Ramos (cell line): ENCODE measurements around the gene SLC35F3.
"Not testable (repeated sequence)": the region's sequence is repeated elsewhere in the genome, so short reads cannot be mapped to it uniquely, and the experiment has no call there.

Experiments
- in situ Hi-C: fragments of 300-500 bp; cut with MboI; formaldehyde crosslinking; loops from one replicate; pipeline ENCODE4 v1.14.3; 2022; ENCODE audit warnings: low sequenced_read_pairs; ENCODE audit not compliant: unreplicated experiment

SLC35F3 gene

DNA sequence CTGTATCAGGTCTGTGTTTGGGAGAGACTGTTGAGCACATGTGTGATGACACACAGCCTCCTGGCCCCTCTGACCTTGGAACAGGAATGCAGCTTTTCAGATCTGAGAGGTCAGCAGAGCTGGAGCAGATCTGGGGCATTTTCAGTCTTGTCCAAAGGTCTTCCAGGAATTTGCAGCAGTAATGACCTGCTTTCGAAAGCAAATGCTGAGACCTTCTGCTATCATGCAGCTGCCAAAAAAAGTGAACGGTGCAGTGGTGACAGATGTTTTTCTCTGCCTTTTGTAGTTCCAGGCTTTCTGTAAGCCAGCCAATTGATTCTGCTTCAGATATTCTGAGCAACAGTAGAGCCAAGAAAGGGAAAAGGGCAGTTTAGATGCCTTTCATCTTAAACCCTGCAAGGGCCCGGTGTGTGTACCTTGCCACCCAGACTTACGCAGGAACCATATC, 331.0 kb downstream of the SLC35F3 start:
- in situ Hi-C loops = no loop called here

DNA sequence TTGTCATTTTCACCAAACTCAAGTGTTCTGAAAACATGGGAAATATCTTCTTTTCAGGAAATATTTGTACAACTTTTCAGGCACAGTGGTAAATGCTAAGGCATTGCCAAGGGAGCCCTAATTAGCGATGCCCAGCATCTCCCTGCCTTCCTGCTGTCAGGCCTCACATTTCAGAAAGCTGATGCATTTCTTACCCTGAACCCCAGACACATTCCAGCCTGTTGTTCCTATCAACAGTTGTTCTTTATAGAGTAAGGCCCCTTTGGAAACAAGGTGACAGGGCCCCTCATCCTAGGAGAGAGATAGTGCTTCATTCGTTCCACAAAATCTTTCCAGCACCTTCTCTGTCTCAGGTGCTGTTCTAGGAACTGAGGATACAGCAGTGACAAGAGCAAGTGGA, 332.9 kb downstream of the SLC35F3 start:
- in situ Hi-C loops = no loop called here

DNA sequence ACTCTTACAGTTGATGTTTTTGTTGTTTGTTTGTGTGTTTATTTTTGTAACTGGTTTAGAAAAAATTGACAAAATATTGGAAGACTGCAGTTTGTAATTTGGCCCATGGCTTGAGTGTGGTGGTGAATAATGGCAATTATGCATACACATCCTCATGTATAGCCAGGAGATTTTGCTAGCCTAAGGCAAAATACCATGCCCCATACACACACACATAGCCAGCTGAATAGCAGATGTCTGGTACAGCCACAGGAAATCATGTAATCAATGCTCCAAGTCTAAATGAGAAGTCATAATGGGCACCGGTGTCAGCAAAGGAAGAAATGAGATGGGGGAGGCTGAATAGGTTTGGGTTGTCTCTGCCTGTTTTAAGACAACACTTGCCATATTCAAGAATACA, 333.6 kb downstream of the SLC35F3 start:
- in situ Hi-C loops = no loop called here

DNA sequence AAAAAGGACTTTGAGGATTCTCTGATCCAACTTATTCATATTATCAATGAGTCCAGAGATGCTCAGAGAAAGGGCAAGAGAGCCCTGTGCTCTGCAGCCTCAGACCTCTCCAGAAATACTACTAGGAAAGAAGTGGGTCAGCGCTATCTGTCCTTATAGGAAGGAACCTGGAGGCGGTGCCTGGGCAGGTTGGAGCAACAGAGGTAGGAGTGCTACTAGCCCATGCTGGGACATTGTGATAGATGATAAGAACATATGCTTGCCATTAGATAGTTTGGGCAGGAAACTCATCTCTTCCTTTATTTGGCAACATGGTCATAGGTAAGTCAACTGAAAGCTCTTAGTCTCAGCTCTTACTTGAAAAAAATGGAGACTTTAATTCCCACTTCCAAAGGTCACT, 335.0 kb downstream of the SLC35F3 start:
- in situ Hi-C loops = no loop called here

DNA sequence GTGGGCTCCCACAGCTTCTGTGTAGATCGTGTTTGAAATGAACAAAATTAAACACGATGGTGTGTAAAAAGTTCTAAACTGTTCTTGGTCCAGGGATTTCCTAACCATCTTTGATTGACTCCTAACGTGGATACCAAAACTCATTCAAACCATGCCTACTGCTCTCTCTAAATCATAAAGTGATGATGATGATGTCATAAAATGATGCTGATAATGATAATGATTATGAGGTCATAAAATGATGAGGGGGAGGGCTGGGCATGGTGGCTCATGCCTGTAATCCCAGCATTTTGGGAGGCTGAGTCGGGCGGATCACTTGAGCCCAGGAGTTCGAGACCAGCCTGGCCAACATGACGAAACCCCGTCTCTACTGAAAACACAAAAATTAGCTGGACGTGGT, 335.5 kb downstream of the SLC35F3 start:
- in situ Hi-C loops = no loop called here

DNA sequence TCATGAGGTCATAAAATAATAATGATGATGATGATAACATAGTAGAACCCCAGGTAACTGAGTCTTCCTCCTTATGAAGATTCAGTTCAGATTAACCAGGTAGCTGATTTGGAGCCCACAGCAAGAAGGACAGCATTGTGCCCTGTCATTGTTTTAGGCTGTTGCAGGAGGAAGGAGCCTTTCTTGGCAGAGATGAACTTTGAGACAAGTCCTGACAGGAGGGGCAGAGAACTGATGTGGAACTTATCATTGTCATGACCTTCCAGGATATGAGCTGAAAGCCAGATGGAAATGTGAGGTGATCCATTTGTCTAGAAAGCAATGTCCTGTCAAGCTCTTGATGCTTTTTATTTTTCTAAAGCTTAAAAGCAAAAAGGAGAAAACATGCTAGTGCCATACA, 336.2 kb downstream of the SLC35F3 start:
- in situ Hi-C loops = no loop called here

DNA sequence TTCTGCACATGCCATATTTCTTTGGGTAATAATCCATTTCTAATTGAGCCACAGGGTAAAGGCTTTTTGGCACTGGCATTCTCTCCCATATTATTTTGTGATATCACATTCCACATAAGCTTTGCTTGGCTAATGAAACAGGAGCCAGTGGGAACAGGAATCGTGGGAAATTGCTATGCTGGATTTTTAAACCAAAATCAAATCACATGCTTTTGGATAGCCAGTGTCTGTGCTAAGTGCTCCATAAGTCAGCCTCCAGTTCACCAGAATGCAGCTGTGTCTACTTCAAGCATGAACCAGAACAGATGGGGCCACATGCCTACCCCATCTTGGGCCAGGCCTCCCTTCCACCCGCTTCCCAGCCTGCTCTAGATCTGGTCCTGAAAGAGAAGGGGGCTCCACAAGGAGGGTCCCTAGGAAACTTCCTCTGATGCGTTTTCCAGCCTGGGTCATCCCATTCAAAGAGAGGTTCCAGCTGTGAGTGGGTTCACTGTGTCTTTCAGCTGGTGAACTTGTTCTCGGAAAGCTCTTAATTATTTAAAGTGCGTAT, 337.5 kb downstream of the SLC35F3 start:
- in situ Hi-C loops = no loop called here

DNA sequence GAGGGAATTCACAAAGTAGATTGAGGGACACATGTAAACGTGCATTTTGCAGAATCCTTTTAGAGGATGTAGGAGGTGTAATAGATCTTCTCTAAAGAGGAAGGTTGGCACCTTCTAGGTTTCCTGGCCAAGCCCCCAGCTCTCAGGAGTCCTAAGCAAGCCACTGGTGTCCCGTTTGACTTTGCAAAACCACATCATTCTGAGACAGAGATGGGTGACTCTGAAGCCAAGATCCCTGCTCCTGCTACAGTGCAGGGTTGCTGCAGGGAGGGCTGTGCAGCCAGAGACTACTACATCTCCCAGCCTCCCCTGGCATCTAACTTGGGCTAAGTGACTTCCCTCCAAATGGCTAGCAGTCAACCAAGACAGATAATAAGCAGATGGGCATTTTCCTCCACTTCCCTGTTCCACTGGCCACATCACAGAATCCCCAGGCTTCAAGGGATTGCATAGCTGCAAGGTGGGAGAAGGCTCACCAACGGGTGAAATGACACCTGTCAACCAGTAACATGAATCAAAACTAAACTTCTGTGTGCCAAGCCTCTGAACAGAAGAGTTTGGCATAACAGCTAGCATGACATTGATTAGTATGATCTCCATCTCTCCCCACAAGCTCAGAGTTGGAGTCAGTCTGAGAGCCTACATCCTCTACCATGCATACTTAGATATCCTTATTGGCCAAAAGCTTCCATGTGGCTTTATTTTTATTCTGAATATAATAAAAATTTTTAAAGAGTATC, 339.2 kb downstream of the SLC35F3 start:
- in situ Hi-C loops = no loop called here

DNA sequence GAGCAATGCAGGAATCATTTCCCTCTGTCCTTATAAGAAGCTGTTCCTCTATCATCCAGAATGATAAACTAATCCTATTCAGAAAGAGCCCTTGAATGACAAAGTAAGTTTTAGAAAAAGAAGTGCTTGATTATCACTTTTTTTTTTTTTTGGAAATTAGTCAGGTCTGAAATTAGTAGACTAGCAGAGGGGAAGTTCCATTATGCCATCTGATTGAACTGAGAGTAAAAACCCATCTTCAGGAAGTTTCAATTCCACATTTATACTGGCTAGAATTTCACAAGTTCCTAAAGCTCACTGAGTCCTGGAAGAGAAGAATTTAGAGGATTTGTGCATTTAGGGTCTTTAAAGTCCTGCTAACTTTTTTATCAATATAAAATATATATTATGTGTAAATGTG, 340.0 kb downstream of the SLC35F3 start:
- in situ Hi-C loops = no loop called here

DNA sequence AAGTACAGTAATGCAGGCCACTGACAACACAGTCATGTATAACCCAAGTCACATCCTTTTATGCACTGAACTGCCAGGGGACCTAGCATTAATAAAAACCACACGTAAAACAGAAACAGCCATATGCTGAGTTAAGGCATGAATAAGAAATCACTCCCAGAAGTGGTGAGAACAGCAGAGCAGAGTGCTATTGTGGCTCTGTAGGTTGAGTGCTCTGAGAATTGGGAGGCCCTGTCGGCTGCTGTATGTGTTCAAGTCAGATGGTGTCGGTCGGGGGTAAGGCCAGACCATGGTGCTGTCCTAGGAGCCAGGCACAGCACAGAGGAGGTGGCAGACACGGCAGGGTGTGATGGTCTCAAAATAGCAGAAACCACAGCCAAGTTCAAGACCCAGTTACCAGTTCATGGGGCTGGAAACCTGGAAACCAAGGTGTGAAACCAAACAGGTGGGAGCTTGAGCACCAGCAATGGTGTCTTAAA, 342.2 kb downstream of the SLC35F3 start:
- in situ Hi-C loops = no loop called here

DNA sequence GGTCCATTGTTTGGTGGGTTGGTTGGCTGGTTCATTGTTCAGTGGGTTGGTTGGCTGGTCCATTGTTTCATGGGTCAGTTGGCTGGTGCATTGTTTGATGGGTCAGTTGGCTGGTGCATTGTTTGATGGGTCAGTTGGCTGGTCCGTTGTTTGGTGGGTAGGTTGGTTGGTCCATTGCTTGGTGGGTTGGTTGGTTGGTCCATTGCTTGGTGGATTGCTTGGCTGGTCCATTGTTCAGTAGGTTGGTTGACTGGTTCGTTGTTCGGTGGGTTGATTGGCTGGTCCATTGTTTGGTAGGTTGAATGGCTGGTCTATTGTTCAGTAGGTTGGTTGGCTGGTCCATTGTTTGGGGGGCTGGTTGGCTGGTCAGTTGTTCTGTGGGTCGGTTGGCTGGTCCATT, 343.3 kb downstream of the SLC35F3 start:
- in situ Hi-C loops = not testable (repeated sequence)

DNA sequence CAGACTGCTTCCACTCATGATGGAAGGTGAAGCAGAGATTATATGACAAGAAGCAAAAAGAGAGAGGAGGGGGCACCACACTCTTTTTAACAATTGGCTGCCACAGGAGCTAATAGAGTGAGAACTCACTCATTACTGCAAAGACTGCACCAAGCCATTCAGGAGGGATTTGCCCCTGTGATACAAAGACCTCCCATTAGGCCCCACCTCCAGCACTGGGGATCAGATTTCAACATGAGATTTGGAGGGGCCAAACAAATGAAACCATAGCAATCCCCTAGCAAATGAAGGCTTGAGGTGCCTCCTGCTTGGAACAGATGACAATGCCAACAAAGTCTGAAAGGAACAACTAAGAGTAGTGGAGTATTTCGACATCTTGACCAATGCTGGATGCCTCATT, 346.3 kb downstream of the SLC35F3 start:
- in situ Hi-C loops = no loop called here

DNA sequence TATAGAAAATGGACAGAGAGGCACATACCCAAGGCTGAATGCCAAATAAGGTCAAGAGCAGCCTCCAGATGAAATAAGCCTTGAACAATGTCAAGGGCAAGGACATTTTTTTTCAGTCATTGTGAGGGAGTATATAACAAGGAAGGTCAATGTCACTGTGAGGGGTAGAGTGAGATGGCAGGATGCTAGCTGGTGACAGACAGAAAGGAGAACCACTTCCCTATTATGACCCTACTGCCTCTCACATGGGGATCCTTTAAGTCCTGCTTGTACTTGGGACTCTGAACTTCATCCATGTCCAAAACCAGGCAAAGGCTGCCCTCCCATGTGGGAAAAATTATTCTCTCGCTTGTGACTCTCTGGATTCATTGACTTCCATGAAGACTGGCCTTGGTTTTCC, 349.3 kb downstream of the SLC35F3 start:
- in situ Hi-C loops = no loop called here

DNA sequence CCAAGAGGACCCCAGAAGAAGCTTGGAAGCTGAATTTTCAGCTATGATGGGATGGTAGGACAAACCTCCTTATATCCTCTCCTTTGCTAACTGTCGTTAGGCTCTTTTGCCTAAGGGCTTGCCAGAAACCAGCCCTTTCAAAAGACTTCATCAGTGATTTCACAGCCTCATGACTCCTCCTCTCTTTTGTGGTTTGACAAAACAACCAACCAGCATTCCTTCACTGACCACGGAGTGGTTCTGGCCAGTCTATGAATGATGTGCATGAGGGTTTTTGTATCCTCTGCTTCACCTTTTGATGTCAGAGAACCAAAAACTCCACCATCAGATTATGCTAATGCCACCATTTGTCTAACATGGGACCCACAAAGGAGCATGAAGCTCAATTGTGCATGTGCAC, 351.9 kb downstream of the SLC35F3 start:
- in situ Hi-C loops = no loop called here

DNA sequence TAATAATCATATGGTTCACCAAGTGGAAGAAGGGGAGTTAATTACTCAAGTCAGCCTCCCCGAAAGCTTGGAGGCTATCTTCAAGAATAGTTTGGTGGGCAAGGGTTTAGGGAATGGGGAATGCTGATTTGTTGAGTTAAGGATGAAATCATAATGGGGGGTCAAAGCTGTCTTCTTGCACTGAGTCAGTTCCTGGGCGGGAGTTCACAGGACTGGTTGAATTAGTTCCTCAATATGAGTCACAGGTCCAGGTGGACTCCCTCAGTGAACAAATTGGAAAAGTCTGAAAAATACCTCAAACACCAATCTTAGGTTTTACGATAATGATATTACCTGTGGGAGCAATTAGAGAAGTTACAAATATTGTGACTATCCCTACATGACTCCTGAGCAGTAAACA, 353.6 kb downstream of the SLC35F3 start:
- in situ Hi-C loops = no loop called here

DNA sequence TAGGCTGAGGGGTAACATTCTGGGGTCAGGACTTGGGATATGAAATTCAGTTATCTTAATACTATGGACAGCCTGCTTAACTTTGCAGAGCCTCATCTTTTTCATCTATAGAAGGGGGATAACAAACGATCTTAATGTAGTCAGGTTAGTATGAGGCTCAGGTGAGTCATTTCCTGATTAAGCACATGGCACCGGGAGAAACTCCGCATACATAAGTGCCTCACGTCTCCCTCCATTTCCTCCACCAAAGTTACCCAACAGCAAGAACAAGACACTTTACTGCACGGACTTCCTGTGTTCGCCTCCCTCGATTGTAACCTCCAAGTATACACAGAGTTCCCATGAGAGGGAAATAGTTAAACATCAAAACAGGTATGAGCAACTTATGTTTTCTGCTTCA, 356.1 kb downstream of the SLC35F3 start:
- in situ Hi-C loops = no loop called here

DNA sequence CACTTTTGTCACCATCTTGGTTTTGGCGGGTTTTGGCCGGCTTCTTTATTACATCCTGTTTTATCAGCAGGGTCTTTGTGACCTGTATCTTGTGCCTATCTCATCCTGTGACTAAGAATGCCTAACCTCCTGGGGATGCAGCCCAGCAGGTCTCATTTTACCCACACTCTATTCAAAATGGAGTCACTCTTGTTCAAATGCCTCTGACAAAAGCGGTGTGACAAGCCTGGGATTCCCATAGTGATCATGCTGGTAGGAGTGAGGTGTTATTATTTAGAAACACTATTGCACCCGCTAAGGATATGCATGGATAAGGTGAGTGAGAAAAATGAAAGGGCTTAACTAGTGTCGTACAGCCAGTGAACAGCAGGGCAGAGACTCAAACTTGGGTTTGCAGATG, 357.1 kb downstream of the SLC35F3 start:
- in situ Hi-C loops = no loop called here

DNA sequence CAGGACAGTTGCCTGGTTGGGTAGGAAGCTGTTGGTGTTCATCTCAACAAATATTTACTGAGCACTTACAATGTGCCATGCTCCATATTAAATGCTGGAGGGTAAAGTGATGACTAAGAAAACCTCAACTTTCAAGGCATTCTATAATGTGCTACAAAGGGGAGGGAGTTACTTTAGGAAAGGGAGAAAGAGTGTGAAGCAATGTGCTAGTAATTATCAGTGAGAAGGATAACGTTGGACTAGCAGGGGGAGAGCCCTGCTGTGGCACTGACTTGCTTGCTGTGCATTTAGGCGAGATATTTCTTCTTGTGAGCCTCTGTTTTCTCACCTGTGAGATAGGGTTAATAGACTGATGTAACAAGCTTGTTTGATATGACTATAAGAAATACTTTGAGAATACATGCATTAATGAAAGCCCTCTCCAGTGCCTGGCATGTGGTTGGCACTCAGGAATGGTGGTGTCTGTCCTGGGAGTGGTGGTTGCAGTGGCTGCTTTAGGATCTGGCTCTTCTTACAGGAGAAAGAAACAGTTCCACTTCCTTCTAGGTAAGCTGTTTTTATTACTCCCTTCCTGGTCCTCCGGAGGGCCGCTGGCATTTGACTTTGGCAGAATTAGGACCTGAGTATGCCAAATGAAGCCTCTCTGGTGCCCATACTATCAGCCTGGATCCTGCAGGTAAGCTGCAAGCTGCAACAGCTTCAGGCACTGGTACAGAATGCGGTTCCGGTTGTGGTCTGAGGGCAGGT, 357.7 kb downstream of the SLC35F3 start:
- in situ Hi-C loops = no loop called here

DNA sequence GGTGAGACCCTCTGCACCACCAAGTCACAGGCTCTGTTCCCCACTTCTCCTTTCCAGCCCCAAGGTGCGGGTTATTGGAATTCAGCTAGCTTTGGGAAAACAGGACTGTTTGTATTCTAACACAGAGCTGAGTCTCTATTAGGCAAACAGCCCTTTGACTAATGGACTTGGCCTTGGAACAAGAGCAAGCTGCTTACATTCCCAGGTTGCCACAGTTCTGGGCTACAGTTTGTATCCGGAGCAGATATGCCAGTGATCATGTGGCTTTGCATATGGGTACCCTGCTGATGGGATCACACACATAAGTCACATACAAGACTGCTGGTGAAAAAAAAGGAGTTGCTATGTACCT, 358.3 kb downstream of the SLC35F3 start:
- in situ Hi-C loops = no loop called here

DNA sequence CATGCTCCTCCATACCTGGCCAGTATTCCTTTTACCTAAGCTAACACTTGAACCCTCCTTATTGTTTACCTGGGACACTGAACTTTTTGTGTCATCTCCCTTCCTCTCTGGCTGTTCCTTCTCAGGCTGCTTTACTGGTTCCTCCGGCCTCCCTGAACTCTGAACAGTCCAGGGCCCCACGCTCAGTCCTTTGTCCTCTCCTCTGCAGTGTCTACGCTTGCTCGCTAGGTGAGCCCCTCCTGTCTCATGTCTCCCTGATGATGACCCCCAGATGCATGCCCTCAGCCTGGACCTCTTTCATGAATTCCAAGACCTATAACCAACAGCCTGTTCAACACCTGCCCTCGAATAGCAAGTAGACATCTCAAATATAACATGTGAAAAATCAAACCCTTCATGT, 360.4 kb downstream of the SLC35F3 start:
- in situ Hi-C loops = no loop called here

DNA sequence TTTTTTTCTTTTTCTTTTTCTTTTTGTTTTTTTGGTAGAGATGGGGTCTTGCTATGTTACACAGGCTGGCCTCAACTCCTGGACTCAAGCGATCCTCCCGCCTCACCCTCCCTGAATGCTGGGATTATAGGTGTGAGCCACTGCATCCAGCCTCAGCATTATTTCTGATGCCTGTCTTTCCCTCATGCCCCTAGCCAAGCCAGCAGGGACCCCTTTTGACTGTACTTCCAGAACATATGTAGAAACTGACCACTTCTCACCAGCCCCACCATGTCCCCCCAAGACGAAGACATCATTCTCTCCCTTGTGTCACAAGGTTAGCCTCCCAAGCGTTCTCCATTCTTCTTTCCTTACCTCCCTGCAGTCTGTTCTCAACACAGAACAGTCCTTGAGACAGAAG, 360.8 kb downstream of the SLC35F3 start:
- in situ Hi-C loops = no loop called here

DNA sequence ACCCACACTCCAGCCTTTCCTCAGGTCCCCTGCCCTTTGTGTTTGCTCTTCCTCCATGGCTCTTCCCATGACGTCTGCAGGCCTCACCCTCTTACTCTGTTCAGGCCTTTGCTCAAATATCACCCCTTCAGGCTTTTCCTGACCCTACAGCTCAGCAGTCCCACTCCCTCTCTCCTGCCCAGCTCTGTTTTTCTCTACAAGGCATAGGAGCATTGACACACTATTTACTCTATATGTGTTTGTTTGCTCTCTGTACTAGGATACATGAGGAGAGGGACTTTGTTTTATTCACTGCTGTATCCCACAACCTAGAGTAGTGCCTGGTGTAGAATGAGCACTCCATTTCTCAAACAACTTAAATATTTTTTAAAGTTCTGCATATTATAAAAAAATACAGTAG, 361.4 kb downstream of the SLC35F3 start:
- in situ Hi-C loops = no loop called here
